GM23338 (cell line): ENCODE data around the gene TLR6. TPM values are rescaled to one million over a fixed set of nuclear protein-coding genes. Genes with fewer than 3 reads are reported as not detected.

Experiments used
- ATAC-seq: fragments of 200-7000 bp; cut with Tn5 transposase; 3 replicates; pipeline ENCODE4 v1.9.1; 2020
- DNase-seq: peaks from one replicate; pipeline ENCODE4 v3.0.0-alpha.2; 2015; ENCODE audit warnings: low spot score
- H2AFZ ChIP-seq: fragments of 200-600 bp; sonication (generic); 2 replicates; pipeline ENCODE4 v1.8.0; 2016; ENCODE audit warnings: antibody characterized with exemption, mild to moderate bottlenecking, moderate library complexity
- H3F3A ChIP-seq: fragments of 200-600 bp; sonication (generic); replicated peaks from 2 replicates; pipeline ENCODE4 v1.8.0; 2017; ENCODE audit warnings: antibody characterized with exemption, mixed run types, low read depth
- H3K27ac ChIP-seq: fragments of 200-600 bp; sonication (generic); 2 replicates; pipeline ENCODE4 v1.6.1; 2016; ENCODE audit warnings: low read depth
- H3K27me3 ChIP-seq: fragments of 200-600 bp; sonication (generic); 2 replicates; pipeline ENCODE4 v1.8.0; 2016; ENCODE audit warnings: mild to moderate bottlenecking, mixed run types, moderate library complexity; ENCODE audit not compliant: insufficient read depth
- H3K36me3 ChIP-seq: fragments of 200-600 bp; sonication (generic); 2 replicates; pipeline ENCODE4 v1.8.0; 2016; ENCODE audit warnings: mild to moderate bottlenecking; ENCODE audit not compliant: insufficient read depth
- H3K4me1 ChIP-seq: fragments of 200-600 bp; sonication (generic); 2 replicates; pipeline ENCODE4 v1.8.0; 2016; ENCODE audit warnings: mild to moderate bottlenecking, moderate library complexity; ENCODE audit not compliant: insufficient read depth
- H3K4me2 ChIP-seq: fragments of 200-600 bp; sonication (generic); 2 replicates; pipeline ENCODE4 v1.7.1; 2017; ENCODE audit warnings: mixed run types
- H3K4me3 ChIP-seq: fragments of 200-600 bp; sonication (generic); 2 replicates; pipeline ENCODE4 v1.6.1; 2016; ENCODE audit warnings: mixed run types
- H3K79me2 ChIP-seq: fragments of 200-600 bp; sonication (generic); replicated peaks from 2 replicates; pipeline ENCODE4 v1.8.0; 2017; ENCODE audit warnings: mild to moderate bottlenecking; ENCODE audit not compliant: insufficient read depth
- H3K9me2 ChIP-seq: fragments of 200-600 bp; sonication (generic); 2 replicates; pipeline ENCODE4 v1.8.0; 2017; ENCODE audit not compliant: insufficient read depth
- H4K20me1 ChIP-seq: fragments of 200-600 bp; sonication (generic); replicated peaks from 2 replicates; pipeline ENCODE4 v1.8.0; 2017; ENCODE audit warnings: mild to moderate bottlenecking; ENCODE audit not compliant: insufficient read depth
- H3K27ac Mint-ChIP-seq: 2 replicates; pipeline ENCODE4 v1.8.0; 2020; ENCODE audit warnings: inconsistent platforms, mild to moderate bottlenecking, moderate library complexity, mixed read lengths
- H3K27me3 Mint-ChIP-seq: 3 replicates; pipeline ENCODE4 v1.8.0; 2022; ENCODE audit warnings: low read depth, mild to moderate bottlenecking, moderate library complexity, mixed read lengths, inconsistent platforms; ENCODE audit not compliant: insufficient read depth, poor library complexity
- H3K36me3 Mint-ChIP-seq: 3 replicates; pipeline ENCODE4 v1.8.0; 2021; ENCODE audit warnings: low read depth, mild to moderate bottlenecking, inconsistent platforms, moderate library complexity, mixed read lengths
- H3K4me1 Mint-ChIP-seq: 3 replicates; pipeline ENCODE4 v1.8.0; 2020; ENCODE audit warnings: mild to moderate bottlenecking, inconsistent platforms, mixed read lengths
- H3K4me3 Mint-ChIP-seq: 3 replicates; pipeline ENCODE4 v1.8.0; 2021; ENCODE audit warnings: moderate library complexity, mild to moderate bottlenecking, inconsistent platforms, mixed read lengths
- H3K9me3 Mint-ChIP-seq: 3 replicates; pipeline ENCODE4 v1.8.0; 2020; ENCODE audit warnings: moderate library complexity, mild to moderate bottlenecking, inconsistent platforms, mixed read lengths
- CREB1 ChIP-seq: fragments of 250-450 bp; sonication (Bioruptor Pico); IDR thresholded peaks from 2 replicates; pipeline ENCODE4 v1.5.0; 2020; ENCODE audit warnings: low read depth, mild to moderate bottlenecking, moderate library complexity
- CTCF ChIP-seq, 2 experiments: fragments of 200-600 bp in 1 of 2; sonication (generic) in 1 of 2; conservative IDR thresholded peaks; 2 replicates each; pipeline versions ENCODE4 v1.5.1 to v1.6.1; 2016 to 2017; ENCODE audit warnings: antibody characterized with exemption in 2 of 2, low read depth in 2 of 2, mild to moderate bottlenecking in 2 of 2, moderate library complexity in 1 of 2
- ETS1 ChIP-seq: IDR thresholded peaks from 2 replicates; pipeline ENCODE4 v1.6.1; 2016; ENCODE audit warnings: antibody characterized with exemption
- EZH2 ChIP-seq: fragments of 200-600 bp; sonication (generic); IDR thresholded peaks from one replicate; pipeline ENCODE4 v1.8.0; 2017; ENCODE audit warnings: antibody characterized with exemption, mild to moderate bottlenecking, low read depth; ENCODE audit not compliant: unreplicated experiment
- EZH2phosphoT487 ChIP-seq: fragments of 200-600 bp; sonication (generic); IDR thresholded peaks from one replicate; pipeline ENCODE4 v1.8.1; 2018; ENCODE audit warnings: antibody characterized with exemption; ENCODE audit not compliant: unreplicated experiment
- JUNB ChIP-seq: IDR thresholded peaks from one replicate; pipeline ENCODE4 v1.6.1; 2016; ENCODE audit warnings: antibody characterized with exemption; ENCODE audit not compliant: unreplicated experiment
- NANOG ChIP-seq: IDR thresholded peaks from 2 replicates; pipeline ENCODE4 v1.6.1; 2016; ENCODE audit warnings: antibody characterized with exemption, borderline replicate concordance
- POLR2AphosphoS5 ChIP-seq: IDR thresholded peaks from 2 replicates; pipeline ENCODE4 v1.6.1; 2016; ENCODE audit warnings: antibody characterized with exemption, low read depth
- STAT1 ChIP-seq: IDR thresholded peaks from one replicate; pipeline ENCODE4 v1.6.1; 2016; ENCODE audit warnings: antibody characterized with exemption; ENCODE audit not compliant: unreplicated experiment
- ZNF114 ChIP-seq: fragments of 250-450 bp; sonication (Bioruptor Pico); IDR thresholded peaks from 2 replicates; pipeline ENCODE4 v1.5.0; 2020; ENCODE audit warnings: mild to moderate bottlenecking, moderate library complexity
- ZNF331 ChIP-seq: fragments of 250-450 bp; sonication (Bioruptor Pico); IDR thresholded peaks from 2 replicates; pipeline ENCODE4 v1.5.0; 2020; ENCODE audit warnings: low read depth, mild to moderate bottlenecking, moderate library complexity
- ZNF462 ChIP-seq: fragments of 250-450 bp; sonication (Bioruptor Pico); IDR thresholded peaks from 2 replicates; pipeline ENCODE4 v1.5.0; 2020; ENCODE audit warnings: mild to moderate bottlenecking, moderate library complexity
- polyA plus RNA-seq: library from polyadenylated mRNA; unstranded; fragments of >200 nt; fragmentation: Nextera tagmentation; extraction: Ambion mirVana; gene quantifications from 2 replicates; pipeline ENCODE4 v1.2.1, GENCODE V29; 2016
- total RNA-seq: library from RNA; depleted of rRNA; stranded (reverse); fragments of >200 nt; shearing (Covaris generic); gene quantifications from 2 replicates; pipeline ENCODE4 v1.2.3, GENCODE V29; 2014
- TF ChIP-seq, protein P1 (sequence below): IDR thresholded peaks from one replicate; pipeline ENCODE4 v1.6.1; 2018; ENCODE audit warnings: antibody characterized with exemption; ENCODE audit not compliant: unreplicated experiment

The TLR6 gene
- total and polyA plus RNA-seq, 2 experiments from 2014 or later = 0.14 TPM; not detected in 1

DNA sequence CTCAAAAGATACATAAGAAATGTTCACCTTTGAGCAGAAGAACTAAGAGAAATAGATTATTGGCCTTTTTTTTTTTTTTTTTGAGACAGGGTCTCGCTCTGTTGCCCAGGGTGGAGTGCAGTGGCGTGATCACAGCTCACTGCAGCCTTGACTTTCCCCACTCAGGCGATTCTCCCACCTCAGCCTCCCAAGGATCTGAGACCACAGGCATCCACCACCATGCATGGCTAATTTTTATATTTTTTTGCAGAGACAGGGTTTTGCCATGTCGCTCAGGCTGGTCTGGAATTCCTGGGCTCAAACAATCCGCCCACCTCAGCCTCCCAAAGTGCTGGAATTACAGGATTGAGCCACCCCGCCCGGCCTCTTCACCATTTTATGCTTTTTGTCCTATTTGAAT, 2.9 kb upstream of the TLR6 start:
- 0 out of 2 replicates have a peak, but pooled peaks cover 4% of the 10 kb centered on the region for H3K4me1 ChIP-seq

More for the DNA sequence above, 2.9 kb upstream of the TLR6 start:
- Histone ChIP-seq H3K4me3 (no peak overlapping the region), H3K27me3 (no peaks in the 10 kb centered on the region), H3K9me2 (no peaks in the 10 kb centered on the region), H3K27ac (no peak overlapping the region), H2AFZ (no peak overlapping the region), H3K36me3 (no peaks in the 10 kb centered on the region), H3K79me2 (no peaks in the 10 kb centered on the region), H3F3A (no peaks in the 10 kb centered on the region), H3K4me2 (no peak overlapping the region), H4K20me1 (no peaks in the 10 kb centered on the region)
- DNase-seq (no peak), ATAC-seq (no peak)
- Mint-ChIP-seq H3K4me3 (no peak overlapping the region), H3K4me1 (peaks cover 17% of the 10 kb centered on the region), H3K9me3 (no peaks in the 10 kb centered on the region), H3K36me3 (no peaks in the 10 kb centered on the region), H3K27me3 (peaks cover 8% of the 10 kb centered on the region), H3K27ac (no peak overlapping the region)
- TF ChIP-seq ZNF114 (CRISPR knock-in tag) (no peak), JUNB (no peak), ETS1 (no peak), EZH2phosphoT487 (no peak), ZNF331 (CRISPR knock-in tag) (no peak), EZH2 (no peak), POLR2AphosphoS5 (no peak), CREB1 (CRISPR knock-in tag) (no peak), ZNF462 (CRISPR knock-in tag) (no peak), CTCF (conservative IDR thresholded peaks at IDR 0.05; ENCODE audit: low read depth in 2 of 2) (no peak), STAT1 (no peak), NANOG (no peak)
- TF ChIP-seq, protein P1, sequence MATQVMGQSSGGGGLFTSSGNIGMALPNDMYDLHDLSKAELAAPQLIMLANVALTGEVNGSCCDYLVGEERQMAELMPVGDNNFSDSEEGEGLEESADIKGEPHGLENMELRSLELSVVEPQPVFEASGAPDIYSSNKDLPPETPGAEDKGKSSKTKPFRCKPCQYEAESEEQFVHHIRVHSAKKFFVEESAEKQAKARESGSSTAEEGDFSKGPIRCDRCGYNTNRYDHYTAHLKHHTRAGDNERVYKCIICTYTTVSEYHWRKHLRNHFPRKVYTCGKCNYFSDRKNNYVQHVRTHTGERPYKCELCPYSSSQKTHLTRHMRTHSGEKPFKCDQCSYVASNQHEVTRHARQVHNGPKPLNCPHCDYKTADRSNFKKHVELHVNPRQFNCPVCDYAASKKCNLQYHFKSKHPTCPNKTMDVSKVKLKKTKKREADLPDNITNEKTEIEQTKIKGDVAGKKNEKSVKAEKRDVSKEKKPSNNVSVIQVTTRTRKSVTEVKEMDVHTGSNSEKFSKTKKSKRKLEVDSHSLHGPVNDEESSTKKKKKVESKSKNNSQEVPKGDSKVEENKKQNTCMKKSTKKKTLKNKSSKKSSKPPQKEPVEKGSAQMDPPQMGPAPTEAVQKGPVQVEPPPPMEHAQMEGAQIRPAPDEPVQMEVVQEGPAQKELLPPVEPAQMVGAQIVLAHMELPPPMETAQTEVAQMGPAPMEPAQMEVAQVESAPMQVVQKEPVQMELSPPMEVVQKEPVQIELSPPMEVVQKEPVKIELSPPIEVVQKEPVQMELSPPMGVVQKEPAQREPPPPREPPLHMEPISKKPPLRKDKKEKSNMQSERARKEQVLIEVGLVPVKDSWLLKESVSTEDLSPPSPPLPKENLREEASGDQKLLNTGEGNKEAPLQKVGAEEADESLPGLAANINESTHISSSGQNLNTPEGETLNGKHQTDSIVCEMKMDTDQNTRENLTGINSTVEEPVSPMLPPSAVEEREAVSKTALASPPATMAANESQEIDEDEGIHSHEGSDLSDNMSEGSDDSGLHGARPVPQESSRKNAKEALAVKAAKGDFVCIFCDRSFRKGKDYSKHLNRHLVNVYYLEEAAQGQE = no peak
